SK-N-SH treated with all-trans-retinoic acid at 6 μM for 48 hours (cell line): ENCODE measurements around the gene TMEM244.
A peak's percentile ranks its signal among the peaks of the same experiment; 100 is the strongest.

ENCODE experiments used
- ATAC-seq: fragments of 200-7000 bp; cut with Tn5 transposase; 3 replicates; pipeline ENCODE4 v1.9.1; 2020; ENCODE audit warnings: mild to moderate bottlenecking, moderate library complexity
- ARNTL ChIP-seq: fragments of 450-650 bp; formaldehyde crosslinking; IDR thresholded peaks from 2 replicates; pipeline ENCODE4 v1.5.0; 2020; ENCODE audit warnings: low read depth, mild to moderate bottlenecking, moderate library complexity, borderline replicate concordance
- BACH2 ChIP-seq: fragments of 250-450 bp; sonication (Bioruptor Pico); IDR thresholded peaks from 2 replicates; pipeline ENCODE4 v1.9.0; 2021; ENCODE audit warnings: mild to moderate bottlenecking, borderline replicate concordance
- CSDC2 ChIP-seq: fragments of 250-450 bp; sonication (Bioruptor Pico); IDR thresholded peaks from 2 replicates; pipeline ENCODE4 v1.5.0; 2020; ENCODE audit warnings: mild to moderate bottlenecking, moderate library complexity
- ESRRG ChIP-seq: fragments of 250-450 bp; sonication (Bioruptor Pico); IDR thresholded peaks from 2 replicates; pipeline ENCODE4 v1.6.1; 2021; ENCODE audit warnings: mild to moderate bottlenecking
- GLIS3 ChIP-seq: fragments of 250-450 bp; sonication (Bioruptor Pico); IDR thresholded peaks from 2 replicates; pipeline ENCODE4 v1.5.0; 2020; ENCODE audit warnings: mild to moderate bottlenecking, moderate library complexity
- ISL1 ChIP-seq: fragments of 250-450 bp; sonication (Bioruptor Pico); IDR thresholded peaks from 2 replicates; pipeline ENCODE4 v2.1.2; 2022; ENCODE audit warnings: mild to moderate bottlenecking, moderate library complexity
- OSR1 ChIP-seq: fragments of 250-450 bp; sonication (Bioruptor Pico); IDR thresholded peaks from 2 replicates; pipeline ENCODE4 v1.8.0; 2022; ENCODE audit warnings: moderate library complexity, mild to moderate bottlenecking, inconsistent platforms
- PPARA ChIP-seq: fragments of 250-450 bp; sonication (Bioruptor Pico); IDR thresholded peaks from 2 replicates; pipeline ENCODE4 v1.5.0; 2020; ENCODE audit warnings: mild to moderate bottlenecking, borderline replicate concordance
- RARB ChIP-seq: fragments of 250-450 bp; sonication (Bioruptor Pico); IDR thresholded peaks from 2 replicates; pipeline ENCODE4 v1.8.0; 2021; ENCODE audit warnings: mild to moderate bottlenecking, moderate library complexity
- SNAI2 ChIP-seq: fragments of 250-450 bp; sonication (Bioruptor Pico); IDR thresholded peaks from 2 replicates; pipeline ENCODE4 v1.5.0; 2020; ENCODE audit warnings: mild to moderate bottlenecking, moderate library complexity
- TOX ChIP-seq: fragments of 250-450 bp; sonication (Bioruptor Pico); IDR thresholded peaks from 2 replicates; pipeline ENCODE4 v1.8.0; 2021; ENCODE audit warnings: mild to moderate bottlenecking, moderate library complexity, borderline replicate concordance
- ZC3H10 ChIP-seq: fragments of 250-450 bp; sonication (Bioruptor Pico); IDR thresholded peaks from 2 replicates; pipeline ENCODE4 v1.5.1; 2021; ENCODE audit warnings: mild to moderate bottlenecking, moderate library complexity
- ZFP3 ChIP-seq: fragments of 250-450 bp; sonication (Bioruptor Pico); IDR thresholded peaks from 2 replicates; pipeline ENCODE4 v1.5.0; 2020; ENCODE audit warnings: mild to moderate bottlenecking, moderate library complexity
- ZFP30 ChIP-seq: fragments of 450-650 bp; formaldehyde crosslinking; IDR thresholded peaks from 2 replicates; pipeline ENCODE4 v1.5.0; 2022; ENCODE audit warnings: mild to moderate bottlenecking, moderate library complexity
- ZNF565 ChIP-seq: fragments of 450-650 bp; formaldehyde crosslinking; conservative IDR thresholded peaks from 2 replicates; pipeline ENCODE4 v1.5.0; 2020; ENCODE audit warnings: low read depth, mild to moderate bottlenecking, moderate library complexity
- ZNF70 ChIP-seq: fragments of 450-650 bp; formaldehyde crosslinking; IDR thresholded peaks from 2 replicates; pipeline ENCODE4 v1.5.0; 2020; ENCODE audit warnings: mild to moderate bottlenecking, moderate library complexity
- ZNF8 ChIP-seq: fragments of 450-650 bp; formaldehyde crosslinking; IDR thresholded peaks from 2 replicates; pipeline ENCODE4 v1.5.0; 2020; ENCODE audit warnings: mild to moderate bottlenecking, moderate library complexity
- TF ChIP-seq, protein P1 (sequence below): fragments of 250-450 bp; sonication (Bioruptor Pico); IDR thresholded peaks from 2 replicates; pipeline ENCODE4 v1.8.0; 2021; ENCODE audit warnings: low read depth, mild to moderate bottlenecking, moderate library complexity, borderline replicate concordance
- TF ChIP-seq, protein P2 (sequence below): fragments of 250-450 bp; sonication (Bioruptor Pico); IDR thresholded peaks from 2 replicates; pipeline ENCODE4 v1.5.1; 2020; ENCODE audit warnings: low read depth, mild to moderate bottlenecking, moderate library complexity
- TF ChIP-seq, protein P3 (sequence below): fragments of 250-450 bp; sonication (Bioruptor Pico); IDR thresholded peaks from 2 replicates; pipeline ENCODE4 v1.5.1; 2021; ENCODE audit warnings: mild to moderate bottlenecking, moderate library complexity
- TF ChIP-seq, protein P4 (sequence below): fragments of 250-450 bp; sonication (Bioruptor Pico); IDR thresholded peaks from 2 replicates; pipeline ENCODE4 v1.8.0; 2020; ENCODE audit warnings: mild to moderate bottlenecking, moderate library complexity, borderline replicate concordance

Gene TMEM244

DNA sequence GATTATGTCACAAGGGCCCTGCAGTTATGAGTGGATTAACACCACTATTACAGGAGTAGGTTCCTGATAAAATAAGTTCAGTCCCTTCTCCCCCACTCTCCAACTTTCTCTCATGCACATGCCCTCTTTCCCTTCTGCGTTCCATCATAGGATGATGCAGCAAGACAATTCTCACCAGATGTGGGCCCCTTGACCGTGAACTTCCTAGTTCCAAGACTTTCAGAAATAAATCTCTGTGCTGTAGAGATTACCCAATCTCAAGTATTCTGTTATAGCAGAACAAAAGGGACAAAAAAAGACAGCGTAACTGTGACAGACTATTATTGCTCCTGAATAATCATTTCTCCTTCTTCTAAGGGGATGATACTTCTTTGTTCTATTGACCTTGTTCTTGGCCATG is 33.8 kb upstream of the TMEM244 start (continued):
- TF ChIP-seq, protein P1, sequence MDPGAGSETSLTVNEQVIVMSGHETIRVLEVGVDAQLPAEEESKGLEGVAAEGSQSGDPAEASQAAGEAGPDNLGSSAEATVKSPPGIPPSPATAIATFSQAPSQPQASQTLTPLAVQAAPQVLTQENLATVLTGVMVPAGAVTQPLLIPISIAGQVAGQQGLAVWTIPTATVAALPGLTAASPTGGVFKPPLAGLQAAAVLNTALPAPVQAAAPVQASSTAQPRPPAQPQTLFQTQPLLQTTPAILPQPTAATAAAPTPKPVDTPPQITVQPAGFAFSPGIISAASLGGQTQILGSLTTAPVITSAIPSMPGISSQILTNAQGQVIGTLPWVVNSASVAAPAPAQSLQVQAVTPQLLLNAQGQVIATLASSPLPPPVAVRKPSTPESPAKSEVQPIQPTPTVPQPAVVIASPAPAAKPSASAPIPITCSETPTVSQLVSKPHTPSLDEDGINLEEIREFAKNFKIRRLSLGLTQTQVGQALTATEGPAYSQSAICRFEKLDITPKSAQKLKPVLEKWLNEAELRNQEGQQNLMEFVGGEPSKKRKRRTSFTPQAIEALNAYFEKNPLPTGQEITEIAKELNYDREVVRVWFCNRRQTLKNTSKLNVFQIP (CRISPR knock-in tag) = no peak
- no peak for TF ChIP-seq GLIS3 (CRISPR knock-in tag)
- TF ChIP-seq, protein P2, sequence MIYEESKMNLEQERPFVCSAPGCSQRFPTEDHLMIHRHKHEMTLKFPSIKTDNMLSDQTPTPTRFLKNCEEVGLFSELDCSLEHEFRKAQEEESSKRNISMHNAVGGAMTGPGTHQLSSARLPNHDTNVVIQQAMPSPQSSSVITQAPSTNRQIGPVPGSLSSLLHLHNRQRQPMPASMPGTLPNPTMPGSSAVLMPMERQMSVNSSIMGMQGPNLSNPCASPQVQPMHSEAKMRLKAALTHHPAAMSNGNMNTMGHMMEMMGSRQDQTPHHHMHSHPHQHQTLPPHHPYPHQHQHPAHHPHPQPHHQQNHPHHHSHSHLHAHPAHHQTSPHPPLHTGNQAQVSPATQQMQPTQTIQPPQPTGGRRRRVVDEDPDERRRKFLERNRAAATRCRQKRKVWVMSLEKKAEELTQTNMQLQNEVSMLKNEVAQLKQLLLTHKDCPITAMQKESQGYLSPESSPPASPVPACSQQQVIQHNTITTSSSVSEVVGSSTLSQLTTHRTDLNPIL (CRISPR knock-in tag) = no peak

DNA sequence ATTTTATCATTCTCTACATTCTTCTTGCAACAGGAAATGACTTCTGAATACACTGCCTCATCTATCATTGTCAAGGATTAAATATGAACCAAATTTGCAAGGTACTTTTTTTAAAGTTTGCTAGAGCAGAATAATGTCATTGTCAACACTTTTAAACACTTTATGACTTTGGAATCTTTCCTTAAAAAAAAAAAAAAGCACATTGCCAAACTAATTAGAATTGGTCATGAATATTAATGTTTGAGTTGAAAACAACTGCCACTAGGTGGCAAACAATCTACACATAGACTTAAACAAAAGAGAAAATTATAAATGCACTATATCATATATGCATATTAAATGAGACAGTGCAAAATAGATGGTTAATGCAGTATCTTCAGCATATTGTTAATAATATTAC is 32.5 kb upstream of the TMEM244 start:
- ATAC-seq = no peak; the same call in 2 of the 3 replicates
- TF ChIP-seq TOX (0 out of 2 replicates have a peak, but pooled peaks have one; percentile 26), ZC3H10 (no peak)

DNA sequence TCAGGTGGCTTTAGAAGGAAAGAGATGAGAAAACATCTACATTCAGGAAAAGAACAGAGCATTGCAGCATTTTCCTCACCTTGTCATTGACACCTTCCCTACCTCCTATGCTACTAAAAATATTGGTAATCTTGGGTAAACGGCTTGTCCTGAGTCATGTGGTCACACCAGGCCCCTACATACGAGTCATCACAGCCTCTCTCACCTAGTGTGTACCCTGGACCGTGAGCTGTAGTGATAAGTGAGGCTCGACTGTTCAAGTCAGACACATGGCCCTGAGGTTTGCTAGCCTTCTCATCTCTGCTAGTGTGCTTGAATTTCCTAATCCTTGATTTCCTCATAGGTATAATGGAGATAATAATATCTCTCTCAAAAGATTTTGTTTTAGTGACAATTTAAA is 29.6 kb upstream of the TMEM244 start:
- ATAC-seq = no peak
- TF ChIP-seq ARNTL (CRISPR knock-in tag) (no peak), OSR1 (CRISPR knock-in tag) (no peak), CSDC2 (CRISPR knock-in tag) (no peak), SNAI2 (CRISPR knock-in tag) (no peak), ZNF8 (CRISPR knock-in tag) (no peak), PPARA (no peak), TOX (no peak), ISL1 (CRISPR knock-in tag) (no peak), GLIS3 (CRISPR knock-in tag) (no peak), ZNF70 (CRISPR knock-in tag) (no peak), ESRRG (CRISPR knock-in tag) (no peak), ZC3H10 (no peak)
- TF ChIP-seq, protein P2 (CRISPR knock-in tag) = no peak

DNA sequence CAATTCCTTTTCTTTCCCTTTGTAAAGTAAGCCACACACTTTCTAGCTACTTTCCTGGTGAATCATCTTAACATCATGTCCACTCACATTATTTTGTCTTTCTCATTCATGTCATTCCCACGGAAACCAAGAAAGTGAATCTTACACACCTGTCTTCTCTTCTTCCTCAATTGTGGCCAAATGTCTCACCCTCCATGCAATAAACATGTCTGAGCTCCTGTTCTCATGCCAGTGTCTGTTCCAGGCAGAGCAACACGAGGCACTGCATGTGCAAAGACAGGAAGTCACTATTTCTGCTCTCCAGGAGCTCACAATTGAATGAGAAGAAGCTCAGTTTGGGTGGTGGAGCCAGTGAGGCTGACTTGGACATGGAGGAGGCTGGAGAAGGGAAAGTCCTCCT is 29.0 kb upstream of the TMEM244 start:
- TF ChIP-seq ZC3H10 (no peak), TOX (peak; percentile 30; the same call in 1 of the 2 replicates)
- TF ChIP-seq, all 23 proteins: peak for 1
- peak; percentile 46 for ATAC-seq

DNA sequence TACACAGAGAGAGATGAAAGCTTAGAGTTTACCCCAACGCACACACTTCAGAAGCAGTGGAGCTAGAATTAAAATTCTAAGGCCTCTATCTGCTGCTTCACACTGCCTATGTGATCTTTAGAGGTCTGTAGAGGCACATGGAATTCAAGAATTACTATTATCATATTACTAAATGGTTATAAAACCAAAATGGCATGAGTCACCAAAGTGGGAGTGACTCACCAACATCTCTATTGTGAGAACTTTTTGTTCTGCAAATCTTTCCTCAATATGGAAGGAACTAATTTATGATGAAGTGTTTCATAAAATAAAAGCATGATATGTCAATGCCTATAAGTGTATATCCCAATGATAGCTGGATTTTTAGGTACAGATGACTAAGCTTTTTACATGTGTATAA is 28.5 kb upstream of the TMEM244 start:
- peak; percentile 89 for ATAC-seq

More for the DNA sequence above, 28.5 kb upstream of the TMEM244 start:
- TF ChIP-seq, protein P3, sequence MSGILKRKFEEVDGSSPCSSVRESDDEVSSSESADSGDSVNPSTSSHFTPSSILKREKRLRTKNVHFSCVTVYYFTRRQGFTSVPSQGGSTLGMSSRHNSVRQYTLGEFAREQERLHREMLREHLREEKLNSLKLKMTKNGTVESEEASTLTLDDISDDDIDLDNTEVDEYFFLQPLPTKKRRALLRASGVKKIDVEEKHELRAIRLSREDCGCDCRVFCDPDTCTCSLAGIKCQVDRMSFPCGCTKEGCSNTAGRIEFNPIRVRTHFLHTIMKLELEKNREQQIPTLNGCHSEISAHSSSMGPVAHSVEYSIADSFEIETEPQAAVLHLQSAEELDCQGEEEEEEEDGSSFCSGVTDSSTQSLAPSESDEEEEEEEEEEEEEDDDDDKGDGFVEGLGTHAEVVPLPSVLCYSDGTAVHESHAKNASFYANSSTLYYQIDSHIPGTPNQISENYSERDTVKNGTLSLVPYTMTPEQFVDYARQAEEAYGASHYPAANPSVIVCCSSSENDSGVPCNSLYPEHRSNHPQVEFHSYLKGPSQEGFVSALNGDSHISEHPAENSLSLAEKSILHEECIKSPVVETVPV (CRISPR knock-in tag) = no peak
- TF ChIP-seq, protein P4, sequence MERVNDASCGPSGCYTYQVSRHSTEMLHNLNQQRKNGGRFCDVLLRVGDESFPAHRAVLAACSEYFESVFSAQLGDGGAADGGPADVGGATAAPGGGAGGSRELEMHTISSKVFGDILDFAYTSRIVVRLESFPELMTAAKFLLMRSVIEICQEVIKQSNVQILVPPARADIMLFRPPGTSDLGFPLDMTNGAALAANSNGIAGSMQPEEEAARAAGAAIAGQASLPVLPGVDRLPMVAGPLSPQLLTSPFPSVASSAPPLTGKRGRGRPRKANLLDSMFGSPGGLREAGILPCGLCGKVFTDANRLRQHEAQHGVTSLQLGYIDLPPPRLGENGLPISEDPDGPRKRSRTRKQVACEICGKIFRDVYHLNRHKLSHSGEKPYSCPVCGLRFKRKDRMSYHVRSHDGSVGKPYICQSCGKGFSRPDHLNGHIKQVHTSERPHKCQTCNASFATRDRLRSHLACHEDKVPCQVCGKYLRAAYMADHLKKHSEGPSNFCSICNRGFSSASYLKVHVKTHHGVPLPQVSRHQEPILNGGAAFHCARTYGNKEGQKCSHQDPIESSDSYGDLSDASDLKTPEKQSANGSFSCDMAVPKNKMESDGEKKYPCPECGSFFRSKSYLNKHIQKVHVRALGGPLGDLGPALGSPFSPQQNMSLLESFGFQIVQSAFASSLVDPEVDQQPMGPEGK (CRISPR knock-in tag) = no peak
- TF ChIP-seq OSR1 (CRISPR knock-in tag) = no peak
- TF ChIP-seq ZFP30 (CRISPR knock-in tag) = no peak
- TF ChIP-seq BACH2 (CRISPR knock-in tag) = no peak
- TF ChIP-seq RARB = no peak
- TF ChIP-seq SNAI2 (CRISPR knock-in tag) = no peak
- peak; percentile 83; the same call in 1 of the 2 replicates for TF ChIP-seq ZC3H10
- no peak for TF ChIP-seq CSDC2 (CRISPR knock-in tag)
- no peak for TF ChIP-seq PPARA
- TF ChIP-seq TOX = 0 out of 2 replicates have a peak, but pooled peaks have one; percentile 31
- no peak for TF ChIP-seq GLIS3 (CRISPR knock-in tag)
- TF ChIP-seq ZNF8 (CRISPR knock-in tag) = no peak
- TF ChIP-seq, protein P2 (CRISPR knock-in tag) = no peak
- TF ChIP-seq ESRRG (CRISPR knock-in tag) = no peak
- TF ChIP-seq ZFP3 (CRISPR knock-in tag) = no peak
- no peak for TF ChIP-seq ZNF565 (CRISPR knock-in tag)
- TF ChIP-seq ISL1 (CRISPR knock-in tag) = peak; percentile 81
